HepG2 (cell line): ENCODE data around the gene ST3GAL2. TPM values are rescaled to one million over a fixed set of nuclear protein-coding genes. Genes with fewer than 3 reads are reported as not detected.
A peak's percentile ranks its signal among the peaks of the same experiment; 100 is the strongest.

Experiments used
- ATAC-seq: fragments of 200-7000 bp; cut with Tn5 transposase; 3 replicates; pipeline ENCODE4 v1.9.1; 2020; ENCODE audit warnings: mild to moderate bottlenecking, moderate library complexity
- BruUV-seq: library from RNA; stranded (reverse); fragments of 400-500 nt; replicated peaks from 2 replicates; lab custom pipeline; 2021; lab: Mats Ljungman, UMichigan
- CTCF ChIA-PET: fragments of 300-600 bp; formaldehyde crosslinking; extraction: SDS; loops from one replicate; lab custom pipeline; 2021; ENCODE audit warnings: low total read pairs, inconsistent platforms, low intra/inter-chr PET ratio; lab: Yijun Ruan, JAX
- POLR2A ChIA-PET: fragments of 350-600 bp; sonication (Branson Sonifier 250); formaldehyde crosslinking; loops from one replicate; lab custom pipeline; 2020; ENCODE audit warnings: antibody characterized with exemption, inconsistent platforms; lab: Yijun Ruan, JAX
- DNase-seq: peaks from one replicate; pipeline ENCODE4 v3.0.0-alpha.2; 2015; ENCODE audit warnings: low spot score
- FAIRE-seq: peaks from 3 replicates; lab custom pipeline; 2011; peaks lifted over from hg19 to GRCh38; lab: Jason Lieb, UNC
- H2AFZ ChIP-seq: one replicate; pipeline ENCODE4 v1.6.1; 2011; ENCODE audit warnings: low read length, inconsistent platforms
- H3K27ac ChIP-seq: fragments of 300-600 bp; 3 replicates; pipeline ENCODE4 v1.8.0; 2011; ENCODE audit warnings: mixed run types, mild to moderate bottlenecking, mixed read lengths, low read length, inconsistent platforms; ENCODE audit not compliant: insufficient read depth; ENCODE audit errors: extremely low read length
- H3K27me3 ChIP-seq, 2 experiments: fragments of 200-600 bp in 1 of 2; 2 replicates in 1 of 2; 3 replicates in 1 of 2; pipeline versions ENCODE4 v1.6.0 to v1.8.0; 2011; ENCODE audit warnings: low read length in 2 of 2, mild to moderate bottlenecking in 2 of 2, moderate library complexity in 2 of 2, inconsistent platforms in 1 of 2; ENCODE audit not compliant: insufficient read depth in 2 of 2, control insufficient read depth in 1 of 2
- H3K36me3 ChIP-seq, 2 experiments: fragments of 200-600 bp in 1 of 2; replicated peaks in 1 of 2; 2 replicates in 1 of 2; 3 replicates in 1 of 2; pipeline versions ENCODE4 v1.5.1 to v1.8.0; 2011; ENCODE audit warnings: low read length in 2 of 2, inconsistent platforms in 1 of 2; ENCODE audit not compliant: insufficient read depth in 2 of 2, control insufficient read depth in 1 of 2
- H3K4me1 ChIP-seq: 2 replicates; pipeline ENCODE4 v1.5.1; 2012; ENCODE audit warnings: low read length, inconsistent platforms; ENCODE audit not compliant: insufficient read depth
- H3K4me2 ChIP-seq: 2 replicates; pipeline ENCODE4 v1.6.0; 2011; ENCODE audit warnings: low read depth, low read length, inconsistent platforms
- H3K4me3 ChIP-seq, 3 experiments: fragments of 200-600 bp in 1 of 3; sonication (generic), shearing (Covaris generic) in 1 of 3; replicated peaks in 1 of 3; 2 replicates each; pipeline ENCODE4 v1.5.1; 2011 to 2016; ENCODE audit warnings: low read length in 3 of 3, inconsistent platforms in 2 of 3, low read depth in 2 of 3, mild to moderate bottlenecking in 2 of 3, control low read depth in 1 of 3, mixed read lengths in 1 of 3; ENCODE audit not compliant: insufficient read depth in 1 of 3
- H3K79me2 ChIP-seq: one replicate; pipeline ENCODE4 v1.6.1; 2011; ENCODE audit warnings: low read length, inconsistent platforms; ENCODE audit not compliant: insufficient read depth
- H3K9ac ChIP-seq: 2 replicates; pipeline ENCODE4 v1.6.0; 2011; ENCODE audit warnings: mild to moderate bottlenecking, low read depth, low read length, inconsistent platforms; ENCODE audit not compliant: insufficient read depth
- H3K9me3 ChIP-seq: 2 replicates; pipeline ENCODE4 v1.5.1; 2012; ENCODE audit warnings: mild to moderate bottlenecking, low read length
- H4K20me1 ChIP-seq: 2 replicates; pipeline ENCODE4 v1.6.0; 2011; ENCODE audit warnings: inconsistent platforms, mild to moderate bottlenecking, low read length, moderate library complexity; ENCODE audit not compliant: insufficient read depth
- CCAR2 ChIP-seq: fragments of 200-400 bp; formaldehyde crosslinking; optimal IDR thresholded peaks from 2 replicates; pipeline ENCODE3; 2018; ENCODE audit warnings: low read depth, mild to moderate bottlenecking, low read length, moderate library complexity
- CHD4 ChIP-seq: fragments of 200-600 bp; sonication (generic); IDR thresholded peaks from 2 replicates; pipeline ENCODE4 v1.7.0; 2017; ENCODE audit warnings: mild to moderate bottlenecking, low read length, borderline replicate concordance
- DR1 ChIP-seq: sonication (generic); formaldehyde crosslinking; IDR thresholded peaks from 2 replicates; pipeline ENCODE4 v1.8.0; 2021; ENCODE audit warnings: mild to moderate bottlenecking, missing genetic modification reagents, inconsistent platforms
- MIER2 ChIP-seq: IDR thresholded peaks from 2 replicates; pipeline ENCODE4 v1.6.1; 2016; ENCODE audit warnings: missing biosample characterization, missing genetic modification reagents
- PHB2 ChIP-seq: fragments of 450-650 bp; IDR thresholded peaks from 2 replicates; pipeline ENCODE4 v1.6.1; 2018; ENCODE audit not compliant: partially characterized antibody
- ZNF619 ChIP-seq: sonication (generic); formaldehyde crosslinking; IDR thresholded peaks from 2 replicates; pipeline ENCODE4 v1.4.0; 2020; ENCODE audit warnings: mild to moderate bottlenecking, missing genetic modification reagents
- ZNF629 ChIP-seq: sonication (generic); formaldehyde crosslinking; conservative IDR thresholded peaks from 2 replicates; pipeline ENCODE4 v1.5.0; 2020; ENCODE audit warnings: missing genetic modification reagents
- WGBS: methylation state at CpG from one replicate; pipeline ENCODE4 v1.1.6; 2017; ENCODE audit warnings: low lambda C conversion rate; 5-methylcytosine and 5-hydroxymethylcytosine counted together
- in situ Hi-C: cut with HindIII; loops from 2 replicates; pipeline ENCODE4 v1.10.0; 2017; ENCODE audit warnings: low pct_unique_long_range_greater_than_20kb; ENCODE audit not compliant: extremely low pct_ligation_motif_present
- intact Hi-C: fragments of 100-400 bp; cut with micrococcal nuclease; formaldehyde crosslinking; loops from one replicate; pipeline ENCODE4 v1.10.0; 2022; ENCODE audit not compliant: unreplicated experiment
- polyA plus RNA-seq, 8 experiments: library from polyadenylated mRNA; depleted of rRNA in 3 of 8; stranded (reverse) in 7 of 8; unstranded in 1 of 8; fragments of >200 nt; fragmentation: Illumina TruSeq in 4 of 8; extraction: Trizol in 4 of 8; gene quantifications; 2 replicates each; pipeline versions ENCODE4 v1.2.1 to v1.2.3, GENCODE V29; 2011 to 2016; ENCODE audit warnings: low read depth in 4 of 8, missing spikeins in 1 of 8, mixed read lengths in 1 of 8; ENCODE audit not compliant: insufficient read depth in 1 of 8
- total RNA-seq, 5 experiments: library from RNA; depleted of rRNA; stranded (reverse); fragments of >200 nt; fragmentation: Illumina TruSeq; extraction: Trizol; gene quantifications; 2 replicates each; pipeline ENCODE4 v1.2.3, GENCODE V29; 2016; ENCODE audit warnings: low read depth in 1 of 5
- TF ChIP-seq, protein P1 (sequence below): sonication (generic); formaldehyde crosslinking; IDR thresholded peaks from 2 replicates; pipeline ENCODE4 v1.5.1; 2020; ENCODE audit warnings: missing genetic modification reagents, mild to moderate bottlenecking, borderline replicate concordance
- TF ChIP-seq, protein P2 (sequence below): sonication (generic); formaldehyde crosslinking; IDR thresholded peaks from 2 replicates; pipeline ENCODE4 v1.4.0; 2020; ENCODE audit warnings: mild to moderate bottlenecking, missing genetic modification reagents
- TF ChIP-seq, protein P3 (sequence below): sonication (generic); formaldehyde crosslinking; IDR thresholded peaks from 2 replicates; pipeline ENCODE4 v1.4.0; 2020; ENCODE audit warnings: missing genetic modification reagents, mild to moderate bottlenecking, borderline replicate concordance

ST3GAL2 gene
- total and polyA plus RNA-seq, 2 of the 13 experiments (the other 11 are each of a cell fraction or from before 2014, with no cell fraction given), result 16.3 to 24.9 TPM

DNA sequence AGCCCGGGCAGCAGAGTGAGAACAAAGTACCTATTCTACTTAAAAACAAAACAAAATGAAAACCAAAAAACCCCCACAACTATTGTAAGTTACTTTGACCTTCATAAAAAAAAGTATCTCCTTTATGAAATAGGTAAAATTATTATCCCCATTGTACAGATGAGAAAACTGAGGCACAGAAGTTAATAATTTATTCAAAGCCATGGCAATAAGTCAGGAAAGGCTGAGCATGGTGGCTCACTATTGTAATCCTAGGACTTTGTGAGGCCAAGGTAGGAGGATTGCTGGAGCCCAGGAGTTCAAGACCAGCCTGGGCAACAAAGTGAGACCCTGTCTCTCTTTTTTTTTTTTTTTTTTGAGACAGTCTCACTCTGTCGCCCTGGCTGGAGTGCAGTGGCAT is 46.0 kb upstream of the ST3GAL2 start:
- Histone ChIP-seq H3K36me3 (peaks cover 31 to 50% of the 10 kb centered on the region in 2 experiments), H3K4me2 (no peak overlapping the region), H3K27me3 (no peaks in the 10 kb centered on the region), H3K4me3 (no peak overlapping the region), H3K79me2 (no peaks in the 10 kb centered on the region), H3K9ac (no peak overlapping the region), H3K9me3 (no peaks in the 10 kb centered on the region), H3K4me1 (peaks cover 12% of the 10 kb centered on the region), H4K20me1 (no peaks in the 10 kb centered on the region), H3K27ac (no peak overlapping the region), H2AFZ (no peak overlapping the region)
- no peak for FAIRE-seq
- intact Hi-C loops, result no loop called here
- no TSS peak for BruUV-seq
- no peak for ATAC-seq
- in situ Hi-C loops, result no loop called here
- no peak for DNase-seq
- CTCF ChIA-PET, result no interaction called here
- TF ChIP-seq MIER2 (CRISPR knock-in tag) (no peak), CHD4 (peak; percentile 73; the same call in 1 of the 2 replicates), PHB2 (no peak), ZNF629 (CRISPR knock-in tag) (peak; percentile 89), DR1 (CRISPR knock-in tag) (no peak), CCAR2 (no peak), ZNF619 (CRISPR knock-in tag) (no peak)
- TF ChIP-seq, protein P1, sequence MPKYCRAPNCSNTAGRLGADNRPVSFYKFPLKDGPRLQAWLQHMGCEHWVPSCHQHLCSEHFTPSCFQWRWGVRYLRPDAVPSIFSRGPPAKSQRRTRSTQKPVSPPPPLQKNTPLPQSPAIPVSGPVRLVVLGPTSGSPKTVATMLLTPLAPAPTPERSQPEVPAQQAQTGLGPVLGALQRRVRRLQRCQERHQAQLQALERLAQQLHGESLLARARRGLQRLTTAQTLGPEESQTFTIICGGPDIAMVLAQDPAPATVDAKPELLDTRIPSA (CRISPR knock-in tag), result no peak
- TF ChIP-seq, protein P2, sequence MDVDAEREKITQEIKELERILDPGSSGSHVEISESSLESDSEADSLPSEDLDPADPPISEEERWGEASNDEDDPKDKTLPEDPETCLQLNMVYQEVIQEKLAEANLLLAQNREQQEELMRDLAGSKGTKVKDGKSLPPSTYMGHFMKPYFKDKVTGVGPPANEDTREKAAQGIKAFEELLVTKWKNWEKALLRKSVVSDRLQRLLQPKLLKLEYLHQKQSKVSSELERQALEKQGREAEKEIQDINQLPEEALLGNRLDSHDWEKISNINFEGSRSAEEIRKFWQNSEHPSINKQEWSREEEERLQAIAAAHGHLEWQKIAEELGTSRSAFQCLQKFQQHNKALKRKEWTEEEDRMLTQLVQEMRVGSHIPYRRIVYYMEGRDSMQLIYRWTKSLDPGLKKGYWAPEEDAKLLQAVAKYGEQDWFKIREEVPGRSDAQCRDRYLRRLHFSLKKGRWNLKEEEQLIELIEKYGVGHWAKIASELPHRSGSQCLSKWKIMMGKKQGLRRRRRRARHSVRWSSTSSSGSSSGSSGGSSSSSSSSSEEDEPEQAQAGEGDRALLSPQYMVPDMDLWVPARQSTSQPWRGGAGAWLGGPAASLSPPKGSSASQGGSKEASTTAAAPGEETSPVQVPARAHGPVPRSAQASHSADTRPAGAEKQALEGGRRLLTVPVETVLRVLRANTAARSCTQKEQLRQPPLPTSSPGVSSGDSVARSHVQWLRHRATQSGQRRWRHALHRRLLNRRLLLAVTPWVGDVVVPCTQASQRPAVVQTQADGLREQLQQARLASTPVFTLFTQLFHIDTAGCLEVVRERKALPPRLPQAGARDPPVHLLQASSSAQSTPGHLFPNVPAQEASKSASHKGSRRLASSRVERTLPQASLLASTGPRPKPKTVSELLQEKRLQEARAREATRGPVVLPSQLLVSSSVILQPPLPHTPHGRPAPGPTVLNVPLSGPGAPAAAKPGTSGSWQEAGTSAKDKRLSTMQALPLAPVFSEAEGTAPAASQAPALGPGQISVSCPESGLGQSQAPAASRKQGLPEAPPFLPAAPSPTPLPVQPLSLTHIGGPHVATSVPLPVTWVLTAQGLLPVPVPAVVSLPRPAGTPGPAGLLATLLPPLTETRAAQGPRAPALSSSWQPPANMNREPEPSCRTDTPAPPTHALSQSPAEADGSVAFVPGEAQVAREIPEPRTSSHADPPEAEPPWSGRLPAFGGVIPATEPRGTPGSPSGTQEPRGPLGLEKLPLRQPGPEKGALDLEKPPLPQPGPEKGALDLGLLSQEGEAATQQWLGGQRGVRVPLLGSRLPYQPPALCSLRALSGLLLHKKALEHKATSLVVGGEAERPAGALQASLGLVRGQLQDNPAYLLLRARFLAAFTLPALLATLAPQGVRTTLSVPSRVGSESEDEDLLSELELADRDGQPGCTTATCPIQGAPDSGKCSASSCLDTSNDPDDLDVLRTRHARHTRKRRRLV, result no peak
- TF ChIP-seq, protein P3, sequence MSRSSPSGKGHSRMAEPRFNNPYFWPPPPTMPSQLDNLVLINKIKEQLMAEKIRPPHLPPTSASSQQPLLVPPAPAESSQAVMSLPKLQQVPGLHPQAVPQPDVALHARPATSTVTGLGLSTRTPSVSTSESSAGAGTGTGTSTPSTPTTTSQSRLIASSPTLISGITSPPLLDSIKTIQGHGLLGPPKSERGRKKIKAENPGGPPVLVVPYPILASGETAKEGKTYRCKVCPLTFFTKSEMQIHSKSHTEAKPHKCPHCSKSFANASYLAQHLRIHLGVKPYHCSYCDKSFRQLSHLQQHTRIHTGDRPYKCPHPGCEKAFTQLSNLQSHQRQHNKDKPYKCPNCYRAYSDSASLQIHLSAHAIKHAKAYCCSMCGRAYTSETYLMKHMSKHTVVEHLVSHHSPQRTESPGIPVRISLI (CRISPR knock-in tag), result no peak
- WGBS, result 87% methylated on average over 2 of the region's 2 CpGs
- POLR2A ChIA-PET, result interaction anchor here (2.1 kb wide), 1 partner anchor 104 kb away, joined by 6 read pairs; no protein-coding TSS in a partner anchor
